Neuronal stem cell (in vitro differentiated cells): ENCODE measurements around the gene LRMDA.

ENCODE experiments used
- DNase-seq: peaks from one replicate; pipeline ENCODE4 v3.0.0-alpha.2; 2013; ENCODE audit warnings: low spot score
- H2AFZ ChIP-seq: one replicate; pipeline ENCODE4 v1.6.1; 2013; ENCODE audit warnings: mild to moderate bottlenecking, low read length, inconsistent platforms
- H2AK5ac ChIP-seq: 2 replicates; pipeline ENCODE4 v1.6.1; 2013; ENCODE audit warnings: low read depth, mild to moderate bottlenecking, inconsistent platforms, low read length, moderate library complexity, mixed read lengths
- H2BK120ac ChIP-seq: 2 replicates; pipeline ENCODE4 v1.6.1; 2013; ENCODE audit warnings: low read depth, mild to moderate bottlenecking, inconsistent platforms, low read length, moderate library complexity, mixed read lengths
- H2BK12ac ChIP-seq: one replicate; pipeline ENCODE4 v1.6.1; 2013; ENCODE audit warnings: low read length, inconsistent platforms
- H2BK15ac ChIP-seq: 2 replicates; pipeline ENCODE4 v1.6.1; 2013; ENCODE audit warnings: mild to moderate bottlenecking, low read length, inconsistent platforms, mixed read lengths
- H2BK5ac ChIP-seq: one replicate; pipeline ENCODE4 v1.6.1; 2013; ENCODE audit warnings: inconsistent platforms, mild to moderate bottlenecking, low read length, moderate library complexity
- H3K14ac ChIP-seq: one replicate; pipeline ENCODE4 v1.6.1; 2013; ENCODE audit warnings: low read length, inconsistent platforms
- H3K18ac ChIP-seq: 2 replicates; pipeline ENCODE4 v1.6.1; 2013; ENCODE audit warnings: low read length, inconsistent platforms
- H3K23ac ChIP-seq: 2 replicates; pipeline ENCODE4 v1.6.1; 2013; ENCODE audit warnings: low read depth, mild to moderate bottlenecking, mixed read lengths, low read length, inconsistent platforms; ENCODE audit not compliant: poor library complexity
- H3K27ac ChIP-seq: replicated peaks from 3 replicates; pipeline ENCODE4 v1.5.1; 2013; ENCODE audit warnings: low read length, inconsistent platforms
- H3K27me3 ChIP-seq, 3 experiments: 2 replicates each; pipeline ENCODE4 v1.6.1; 2013; ENCODE audit warnings: low read length in 3 of 3, mild to moderate bottlenecking in 2 of 3, inconsistent platforms in 1 of 3, low read depth in 1 of 3, mixed read lengths in 1 of 3, moderate library complexity in 1 of 3; ENCODE audit not compliant: control insufficient read depth in 3 of 3, insufficient read depth in 3 of 3
- H3K36me3 ChIP-seq, 2 donors: replicated peaks in 1 of 2; 2 replicates each; pipeline ENCODE4 v1.6.1; 2013; ENCODE audit warnings: low read length in 2 of 2; ENCODE audit not compliant: control insufficient read depth in 2 of 2, insufficient read depth in 2 of 2
- H3K4ac ChIP-seq: 2 replicates; pipeline ENCODE4 v1.6.1; 2013; ENCODE audit warnings: inconsistent platforms, mild to moderate bottlenecking, low read length, moderate library complexity
- H3K4me1 ChIP-seq, 2 donors: 1 replicate in 1 of 2; 2 replicates in 1 of 2; pipeline ENCODE4 v1.6.1; 2013; ENCODE audit warnings: low read length in 2 of 2, low read depth in 1 of 2; ENCODE audit not compliant: control insufficient read depth in 2 of 2, insufficient read depth in 1 of 2
- H3K4me2 ChIP-seq: one replicate; pipeline ENCODE4 v1.6.1; 2013; ENCODE audit warnings: mild to moderate bottlenecking, low read length, inconsistent platforms; ENCODE audit not compliant: insufficient read depth, poor library complexity, severe bottlenecking
- H3K4me3 ChIP-seq, 2 donors: 2 replicates each; pipeline ENCODE4 v1.5.1; 2013; ENCODE audit warnings: low read length in 2 of 2, mild to moderate bottlenecking in 2 of 2, inconsistent platforms in 1 of 2, moderate library complexity in 1 of 2
- H3K79me1 ChIP-seq: one replicate; pipeline ENCODE4 v1.6.1; 2013; ENCODE audit warnings: low read depth, mild to moderate bottlenecking, inconsistent platforms, low read length, moderate library complexity
- H3K9ac ChIP-seq: one replicate; pipeline ENCODE4 v1.6.1; 2013; ENCODE audit warnings: mild to moderate bottlenecking, low read depth, low read length, inconsistent platforms; ENCODE audit not compliant: poor library complexity
- H3K9me3 ChIP-seq, 2 donors: replicated peaks in 1 of 2; 2 replicates each; pipeline versions ENCODE3 to v1.6.1; 2013; ENCODE audit warnings: low read length in 2 of 2, mild to moderate bottlenecking in 2 of 2, inconsistent platforms in 1 of 2, low read depth in 1 of 2, mixed read lengths in 1 of 2, moderate library complexity in 1 of 2; ENCODE audit not compliant: control insufficient read depth in 2 of 2, insufficient read depth in 1 of 2
- H4K8ac ChIP-seq: one replicate; pipeline ENCODE4 v1.6.1; 2013; ENCODE audit warnings: low read depth, mild to moderate bottlenecking, inconsistent platforms, low read length, moderate library complexity
- H4K91ac ChIP-seq: one replicate; pipeline ENCODE4 v1.6.1; 2013; ENCODE audit warnings: low read length, low read depth, mild to moderate bottlenecking, inconsistent platforms; ENCODE audit not compliant: poor library complexity
- whole genome bisulfite sequencing, 2 donors: extraction: QIAGEN DNeasy Blood & Tissue Kit; methylation state at CpG; one replicate each; pipeline ENCODE4 v1.1.7; 2013; ENCODE audit warnings: missing lambda C conversion rate in 2 of 2, mixed read lengths in 1 of 2; ENCODE audit not compliant: insufficient read length in 2 of 2, insufficient replicate concordance in 1 of 2; ENCODE audit errors: extremely low coverage in 2 of 2; 5-methylcytosine and 5-hydroxymethylcytosine counted together

The LRMDA gene

GRCh38 chr10:75910032-75910431, 478.6 kb downstream of the LRMDA start:
- WGBS, 2 donors = no CpG with 5 or more reads among the region's 2 CpGs

GRCh38 chr10:75911426-75911825, 480.0 kb downstream of the LRMDA start:
- no peak overlapping the region for H3K18ac ChIP-seq
- no peak overlapping the region for H3K23ac ChIP-seq
- peaks cover 0 to 2% of the 10 kb centered on the region in 2 donors for H3K4me1 ChIP-seq
- no peak overlapping the region for H3K4me2 ChIP-seq
- H4K8ac ChIP-seq = no peak overlapping the region
- H2BK15ac ChIP-seq = no peak overlapping the region
- no peaks in the 10 kb centered on the region for H3K9me3 ChIP-seq
- no peak overlapping the region for H2BK5ac ChIP-seq
- DNase-seq = no peak
- no peak overlapping the region for H3K14ac ChIP-seq
- H2BK12ac ChIP-seq = no peak overlapping the region
- no peaks in the 10 kb centered on the region for H3K79me1 ChIP-seq
- no peak overlapping the region for H3K27ac ChIP-seq
- no peak overlapping the region for H2AK5ac ChIP-seq
- no peak overlapping the region for H4K91ac ChIP-seq
- WGBS, 2 donors = no CpG with 5 or more reads among the region's 2 CpGs
- no peak overlapping the region for H3K4me3 ChIP-seq
- H2BK120ac ChIP-seq = no peak overlapping the region
- no peak overlapping the region for H3K9ac ChIP-seq
- no peak overlapping the region for H2AFZ ChIP-seq
- no peaks in the 10 kb centered on the region for H3K36me3 ChIP-seq
- no peak overlapping the region for H3K4ac ChIP-seq
- peaks cover 0 to 9% (median 0%) of the 10 kb centered on the region in 3 experiments for H3K27me3 ChIP-seq

More at GRCh38 chr10:75910032-75910431, 478.6 kb downstream of the LRMDA start:
- H3K79me1 ChIP-seq = no peaks in the 10 kb centered on the region
- H3K14ac ChIP-seq = no peak overlapping the region
- H3K4ac ChIP-seq = no peak overlapping the region
- no peak overlapping the region for H4K91ac ChIP-seq
- H4K8ac ChIP-seq = no peak overlapping the region
- H2BK120ac ChIP-seq = no peak overlapping the region
- H2AFZ ChIP-seq = no peak overlapping the region
- no peak overlapping the region for H3K4me2 ChIP-seq
- DNase-seq = no peak
- H3K36me3 ChIP-seq = no peaks in the 10 kb centered on the region
- no peak overlapping the region for H2BK12ac ChIP-seq
- H3K27ac ChIP-seq = no peak overlapping the region
- H2AK5ac ChIP-seq = no peak overlapping the region
- H3K27me3 ChIP-seq = peaks cover 0 to 9% (median 0%) of the 10 kb centered on the region in 3 experiments
- peaks cover 0 to 2% of the 10 kb centered on the region in 2 donors for H3K4me1 ChIP-seq
- H3K4me3 ChIP-seq = no peak overlapping the region
- H3K23ac ChIP-seq = no peak overlapping the region
- no peak overlapping the region for H2BK15ac ChIP-seq
- no peak overlapping the region for H3K18ac ChIP-seq
- H3K9ac ChIP-seq = no peak overlapping the region
- H3K9me3 ChIP-seq = no peaks in the 10 kb centered on the region
- H2BK5ac ChIP-seq = no peak overlapping the region

GRCh38 chr10:75916906-75917305, 485.5 kb downstream of the LRMDA start:
- Histone ChIP-seq H2BK120ac (no peak overlapping the region), H3K79me1 (no peaks in the 10 kb centered on the region), H3K27me3 (no peaks in the 10 kb centered on the region), H3K4me1 (peaks cover 0 to 2% of the 10 kb centered on the region in 2 donors), H3K36me3 (no peaks in the 10 kb centered on the region), H2BK5ac (no peak overlapping the region), H3K4ac (no peak overlapping the region), H3K23ac (no peak overlapping the region), H3K27ac (no peak overlapping the region), H3K14ac (no peak overlapping the region), H2BK12ac (no peak overlapping the region), H2AFZ (no peak overlapping the region), H2BK15ac (no peak overlapping the region), H3K9ac (peak overlapping the region; percentile 1), H4K91ac (no peak overlapping the region), H2AK5ac (no peak overlapping the region), H3K4me2 (no peak overlapping the region), H3K9me3 (no peaks in the 10 kb centered on the region), H3K18ac (no peak overlapping the region), H3K4me3 (no peak overlapping the region), H4K8ac (no peak overlapping the region)
- WGBS, 2 donors = no CpG with 5 or more reads among the region's 3 CpGs
- no peak for DNase-seq

- peaks cover 0 to 7% of the 10 kb centered on the region in 2 donors for H3K4me1 ChIP-seq
- H2BK15ac ChIP-seq = no peak overlapping the region
- H3K4ac ChIP-seq = no peak overlapping the region
- no peak overlapping the region for H2AFZ ChIP-seq
- DNase-seq = no peak
- H3K27me3 ChIP-seq = no peaks in the 10 kb centered on the region
- no peak overlapping the region for H2BK120ac ChIP-seq
- H2AK5ac ChIP-seq = no peak overlapping the region
- no peak overlapping the region for H4K91ac ChIP-seq
- H2BK12ac ChIP-seq = no peak overlapping the region
- no peaks in the 10 kb centered on the region for H3K79me1 ChIP-seq
- H3K9me3 ChIP-seq = no peaks in the 10 kb centered on the region
- no peak overlapping the region for H3K27ac ChIP-seq
- no peak overlapping the region for H3K4me3 ChIP-seq
- no peak overlapping the region for H4K8ac ChIP-seq
- H3K14ac ChIP-seq = no peak overlapping the region
- H3K23ac ChIP-seq = no peak overlapping the region
- no peak overlapping the region for H2BK5ac ChIP-seq
- H3K18ac ChIP-seq = no peak overlapping the region
- WGBS, 2 donors = no CpG with 5 or more reads among the region's 2 CpGs
- no peaks in the 10 kb centered on the region for H3K36me3 ChIP-seq
- no peak overlapping the region for H3K4me2 ChIP-seq
- no peak overlapping the region for H3K9ac ChIP-seq
Observed at GRCh38 chr10:75919913-75920312, 488.5 kb downstream of the LRMDA start.
